Measurements from ENCODE around the gene ZDHHC15.
"Not testable (repeated sequence)": the region's sequence is repeated elsewhere in the genome, so short reads cannot be mapped to it uniquely, and the experiment has no call there.

ZDHHC15 gene

GRCh38 chrX:75522565-75523431, at the start of gene ZDHHC15:
Gene ZDHHC15, minus strand, starts transcription at chrX:75523037. Its CDS starts 13 bp downstream, at chrX:75523024.
- no peaks in the 10 kb centered on the region for H3K36me3 Mint-ChIP-seq
- peak; percentile 1 to 45 for DNase-seq (ENCODE audit: low spot score in 2 of 2)
- H3K9me3 Mint-ChIP-seq = no peaks in the 10 kb centered on the region
- no peak within 1 kb of the TSS for H3K27ac Mint-ChIP-seq
- ATAC-seq = peak; percentile 86
- peaks cover 12% of the 10 kb centered on the region for H3K4me1 Mint-ChIP-seq
- H3K4me3 Mint-ChIP-seq = peak within 1 kb of the TSS; percentile 57

- not testable (repeated sequence) for H3K36me3 Mint-ChIP-seq; H3K27ac Mint-ChIP-seq; ATAC-seq; H3K4me1 Mint-ChIP-seq; DNase-seq (ENCODE audit: low spot score in 2 of 2); H3K4me3 Mint-ChIP-seq; H3K9me3 Mint-ChIP-seq
Observed at GRCh38 chrX:75560544-75560943, 37.7 kb upstream of the ZDHHC15 start.

GRCh38 chrX:75547783-75548182, 24.9 kb upstream of the ZDHHC15 start:
- no peak overlapping the region for H3K4me3 Mint-ChIP-seq
- no peak for ATAC-seq
- no peak for DNase-seq (ENCODE audit: low spot score in 2 of 2)
- H3K36me3 Mint-ChIP-seq = no peaks in the 10 kb centered on the region
- no peaks in the 10 kb centered on the region for H3K9me3 Mint-ChIP-seq
- no peak overlapping the region for H3K27ac Mint-ChIP-seq
- H3K4me1 Mint-ChIP-seq = no peaks in the 10 kb centered on the region

GRCh38 chrX:75546724-75547511, 24.1 kb upstream of the ZDHHC15 start:
- Mint-ChIP-seq H3K27ac (no peak overlapping the region), H3K9me3 (no peaks in the 10 kb centered on the region), H3K36me3 (no peaks in the 10 kb centered on the region), H3K4me3 (no peak overlapping the region), H3K4me1 (no peaks in the 10 kb centered on the region)
- DNase-seq (ENCODE audit: low spot score in 2 of 2) (no peak), ATAC-seq (no peak)

- no peaks in the 10 kb centered on the region for H3K4me1 Mint-ChIP-seq
- H3K36me3 Mint-ChIP-seq = no peaks in the 10 kb centered on the region
- H3K9me3 Mint-ChIP-seq = no peaks in the 10 kb centered on the region
- ATAC-seq (no peak), DNase-seq (ENCODE audit: low spot score in 2 of 2) (no peak)
- H3K27ac Mint-ChIP-seq = no peak overlapping the region
- no peak overlapping the region for H3K4me3 Mint-ChIP-seq
Observed at GRCh38 chrX:75544786-75545185, 21.9 kb upstream of the ZDHHC15 start.

GRCh38 chrX:75483933-75484332, 38.9 kb downstream of the ZDHHC15 start:
- ATAC-seq (no peak), DNase-seq (ENCODE audit: low spot score in 2 of 2) (no peak)
- no peaks in the 10 kb centered on the region for H3K4me1 Mint-ChIP-seq
- no peak overlapping the region for H3K27ac Mint-ChIP-seq
- H3K9me3 Mint-ChIP-seq = no peaks in the 10 kb centered on the region
- H3K36me3 Mint-ChIP-seq = no peaks in the 10 kb centered on the region
- H3K4me3 Mint-ChIP-seq = no peak overlapping the region

- not testable (repeated sequence) for H3K4me1 Mint-ChIP-seq; DNase-seq (ENCODE audit: low spot score in 2 of 2); ATAC-seq; H3K27ac Mint-ChIP-seq; H3K36me3 Mint-ChIP-seq; H3K9me3 Mint-ChIP-seq; H3K4me3 Mint-ChIP-seq
Observed at GRCh38 chrX:75461780-75462179, 61.1 kb downstream of the ZDHHC15 start.

- DNase-seq (ENCODE audit: low spot score in 2 of 2) (no peak), ATAC-seq (no peak)
- Mint-ChIP-seq H3K4me1 (no peaks in the 10 kb centered on the region), H3K36me3 (no peaks in the 10 kb centered on the region), H3K4me3 (no peak overlapping the region), H3K9me3 (no peaks in the 10 kb centered on the region), H3K27ac (no peak overlapping the region)
Observed at GRCh38 chrX:75421688-75422230, 101.1 kb downstream of the ZDHHC15 start.

- not testable (repeated sequence) for DNase-seq (ENCODE audit: low spot score in 2 of 2); ATAC-seq; H3K9me3 Mint-ChIP-seq; H3K27ac Mint-ChIP-seq; H3K4me1 Mint-ChIP-seq; H3K36me3 Mint-ChIP-seq; H3K4me3 Mint-ChIP-seq
Observed at GRCh38 chrX:75407153-75407552, 115.7 kb downstream of the ZDHHC15 start.

GRCh38 chrX:75390470-75390869, 132.4 kb downstream of the ZDHHC15 start:
- Mint-ChIP-seq H3K36me3 (no peaks in the 10 kb centered on the region), H3K4me1 (no peaks in the 10 kb centered on the region), H3K9me3 (peaks cover 29% of the 10 kb centered on the region), H3K4me3 (no peak overlapping the region), H3K27ac (no peak overlapping the region)
- DNase-seq (ENCODE audit: low spot score in 2 of 2) (no peak), ATAC-seq (no peak)

- Mint-ChIP-seq H3K27ac (no peak overlapping the region), H3K36me3 (no peaks in the 10 kb centered on the region), H3K4me3 (no peak overlapping the region), H3K4me1 (no peaks in the 10 kb centered on the region), H3K9me3 (no peaks in the 10 kb centered on the region)
- no peak for ATAC-seq
- DNase-seq (ENCODE audit: low spot score in 2 of 2) = no peak
Observed at GRCh38 chrX:75369721-75370120, 153.1 kb downstream of the ZDHHC15 start.

GRCh38 chrX:75366861-75367260, 156.0 kb downstream of the ZDHHC15 start:
- no peaks in the 10 kb centered on the region for H3K4me1 Mint-ChIP-seq
- no peak overlapping the region for H3K4me3 Mint-ChIP-seq
- H3K9me3 Mint-ChIP-seq = peaks cover 4% of the 10 kb centered on the region
- no peak overlapping the region for H3K27ac Mint-ChIP-seq
- DNase-seq (ENCODE audit: low spot score in 2 of 2) = no peak
- ATAC-seq = no peak
- H3K36me3 Mint-ChIP-seq = no peaks in the 10 kb centered on the region

GRCh38 chrX:75365243-75365975, 157.4 kb downstream of the ZDHHC15 start:
- Mint-ChIP-seq H3K4me3 (no peak overlapping the region), H3K9me3 (peaks cover 4% of the 10 kb centered on the region), H3K36me3 (no peaks in the 10 kb centered on the region), H3K27ac (no peak overlapping the region), H3K4me1 (no peaks in the 10 kb centered on the region)
- ATAC-seq = no peak
- DNase-seq (ENCODE audit: low spot score in 2 of 2) = no peak

GRCh38 chrX:75361788-75362187, 161.0 kb downstream of the ZDHHC15 start:
- ATAC-seq (no peak), DNase-seq (ENCODE audit: low spot score in 2 of 2) (no peak)
- no peaks in the 10 kb centered on the region for H3K4me1 Mint-ChIP-seq
- H3K4me3 Mint-ChIP-seq = no peak overlapping the region
- H3K9me3 Mint-ChIP-seq = peaks cover 4% of the 10 kb centered on the region
- H3K36me3 Mint-ChIP-seq = no peaks in the 10 kb centered on the region
- no peak overlapping the region for H3K27ac Mint-ChIP-seq

- not testable (repeated sequence) for H3K4me3 Mint-ChIP-seq; H3K9me3 Mint-ChIP-seq; H3K4me1 Mint-ChIP-seq; H3K36me3 Mint-ChIP-seq; H3K27ac Mint-ChIP-seq; DNase-seq (ENCODE audit: low spot score in 2 of 2); ATAC-seq
Observed at GRCh38 chrX:75348601-75349000, 174.2 kb downstream of the ZDHHC15 start.
